GM18511 (cell line): ENCODE results near the gene CRYGA.

ENCODE experiments used
- ATAC-seq: cut with Tn5 transposase; IDR thresholded peaks from one replicate; pipeline ENCODE4 v1.9.1; 2021; ENCODE audit warnings: mild to moderate bottlenecking, moderate library complexity; ENCODE audit not compliant: unreplicated experiment

CRYGA gene

DNA sequence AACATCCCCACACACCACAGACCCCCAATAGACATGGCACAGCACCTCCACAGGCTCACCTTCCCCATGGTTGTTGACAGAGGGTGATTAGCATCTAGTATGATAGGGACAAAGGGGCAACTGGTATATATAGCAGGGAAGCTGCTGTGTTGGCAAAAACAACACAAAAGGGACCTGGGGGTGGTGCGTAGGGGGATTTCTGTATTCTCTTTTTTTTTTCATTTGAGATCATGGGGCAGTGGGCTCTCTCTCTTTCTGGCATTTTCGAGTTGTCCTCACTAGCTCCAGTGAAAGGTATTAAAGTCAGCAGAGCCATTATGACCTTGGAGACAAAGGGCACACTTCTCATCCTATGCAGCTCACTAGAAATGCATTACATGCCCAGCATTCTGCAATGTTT lies at the start of gene CRYGA:
Gene CRYGA, minus strand, starts transcription at position 101 of the 400 bp plus-strand sequence. Its CDS starts 33 bp downstream, at position 68.
- ATAC-seq, result no peak

- no peak for ATAC-seq
These were observed 47.5 kb upstream of the CRYGA start for GRCh38 chr2:208210688-208211451.

DNA sequence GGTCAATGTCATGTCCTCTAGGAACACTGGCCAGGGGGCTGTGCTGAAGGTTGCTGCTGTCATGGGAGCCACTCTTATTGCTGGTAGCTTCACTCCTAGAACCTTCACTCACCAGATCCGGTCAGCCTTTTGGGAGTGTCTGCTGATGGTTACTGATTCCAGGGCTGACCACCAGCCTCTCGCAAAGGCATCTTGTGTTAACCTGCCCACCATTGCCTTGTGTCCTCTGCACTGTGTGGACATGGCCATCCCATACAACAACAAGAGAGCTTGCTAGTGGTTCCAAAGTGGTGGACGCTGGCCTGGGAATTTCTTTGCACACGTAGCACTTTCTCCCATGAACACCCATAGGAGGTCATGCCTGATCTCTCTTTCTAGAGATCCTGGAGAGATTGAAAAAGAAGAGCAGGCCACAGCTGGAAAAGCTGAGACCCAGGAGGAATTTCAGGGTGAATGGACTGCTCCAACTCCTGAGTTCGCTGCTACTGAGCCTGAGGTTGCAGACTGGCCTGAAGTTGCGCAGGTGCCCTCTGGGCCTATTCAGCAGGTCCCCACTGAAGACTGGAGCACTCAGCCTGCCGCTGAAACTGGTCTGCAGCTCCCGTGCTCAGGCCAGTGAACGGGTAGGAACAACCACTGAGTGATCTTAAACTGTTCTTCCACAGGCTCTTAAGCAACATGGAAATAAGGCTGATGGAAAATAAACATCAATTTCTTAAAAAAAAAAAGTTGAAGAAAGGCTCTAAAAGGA lies 45.1 kb upstream of the CRYGA start:
- ATAC-seq, result no peak

DNA sequence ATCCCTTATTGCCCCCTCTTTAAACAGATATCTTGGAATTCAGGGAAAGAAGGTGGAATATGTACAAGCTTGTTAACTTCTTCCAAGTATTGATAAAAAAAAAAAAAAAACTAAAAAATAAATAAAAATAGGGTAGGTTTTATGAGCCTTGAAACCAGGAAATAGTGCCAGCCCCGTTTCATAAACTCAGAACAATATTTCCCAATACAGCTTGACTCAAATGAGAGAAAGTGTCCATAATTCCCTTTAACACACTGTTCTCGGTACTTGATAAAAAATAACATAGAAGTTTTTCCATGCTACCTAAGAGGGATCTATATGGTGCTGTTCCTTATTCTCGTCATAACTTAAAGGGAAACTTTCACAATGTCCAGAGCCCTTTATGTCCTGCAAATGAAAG lies 44.4 kb upstream of the CRYGA start:
- ATAC-seq, result no peak

GRCh38 chr2:208204166-208204565 lies 40.8 kb upstream of the CRYGA start:
- no peak for ATAC-seq

DNA sequence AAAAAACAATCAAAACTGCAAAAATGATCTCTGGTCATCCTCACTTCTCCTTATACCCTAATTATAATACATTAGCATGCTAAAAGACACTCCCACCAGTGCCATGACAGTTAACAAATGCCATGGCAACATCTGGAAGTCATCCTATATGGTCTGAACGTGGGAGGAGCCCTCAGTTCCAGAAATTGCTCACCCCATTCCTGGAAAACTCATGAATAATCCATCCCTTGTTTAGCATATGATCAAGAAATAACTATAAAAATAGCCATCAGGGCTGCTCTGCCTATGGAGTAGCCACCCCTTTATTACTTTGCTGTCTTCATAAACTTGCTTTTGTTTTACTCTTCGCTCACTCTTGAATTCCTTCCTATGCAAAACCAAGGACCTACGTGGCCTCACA lies 32.1 kb upstream of the CRYGA start:
- no peak for ATAC-seq

GRCh38 chr2:208192611-208193236 lies 29.3 kb upstream of the CRYGA start:
- no peak for ATAC-seq

- no peak for ATAC-seq
These were observed 26.6 kb upstream of the CRYGA start, which contains the start of gene C2orf80 for GRCh38 chr2:208189810-208190503. Gene C2orf80, minus strand, starts transcription at chr2:208190030. Its CDS starts 3,044 bp downstream, at chr2:208186986.

DNA sequence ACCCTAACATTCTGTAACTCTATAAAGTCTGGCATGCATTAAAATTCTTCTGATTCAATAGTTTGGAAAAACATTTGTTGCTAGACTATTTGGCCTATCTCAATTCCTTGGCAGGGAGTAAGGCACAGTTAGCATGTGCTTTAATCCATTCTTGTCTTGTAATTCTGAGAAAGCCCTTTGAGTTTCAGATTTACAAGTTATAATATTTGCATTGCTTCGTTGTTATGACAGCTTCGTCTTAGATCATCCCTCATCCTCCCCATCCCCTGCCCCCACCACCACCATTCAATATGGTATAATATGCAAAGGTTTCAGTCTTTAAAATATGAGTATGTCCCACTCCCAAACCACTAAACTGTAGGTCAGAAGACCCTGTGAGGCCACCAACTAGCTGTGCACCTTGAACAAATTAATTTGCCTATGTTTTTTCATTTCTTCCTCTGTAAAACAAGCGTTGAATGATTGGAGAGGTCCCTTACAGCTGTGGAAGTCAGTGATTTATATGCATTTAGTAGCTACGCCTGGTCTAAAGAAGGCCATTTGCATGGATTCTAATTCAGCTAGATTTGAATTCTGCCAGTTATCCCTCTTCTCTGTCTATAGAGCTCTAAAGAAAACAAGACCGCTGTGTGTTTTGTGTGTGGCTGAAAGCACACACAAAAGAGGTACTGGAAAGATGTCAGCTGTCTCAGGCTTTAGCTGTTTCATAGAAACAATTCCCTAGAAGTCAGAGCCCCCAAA lies 25.9 kb upstream of the CRYGA start:
- no peak for ATAC-seq

DNA sequence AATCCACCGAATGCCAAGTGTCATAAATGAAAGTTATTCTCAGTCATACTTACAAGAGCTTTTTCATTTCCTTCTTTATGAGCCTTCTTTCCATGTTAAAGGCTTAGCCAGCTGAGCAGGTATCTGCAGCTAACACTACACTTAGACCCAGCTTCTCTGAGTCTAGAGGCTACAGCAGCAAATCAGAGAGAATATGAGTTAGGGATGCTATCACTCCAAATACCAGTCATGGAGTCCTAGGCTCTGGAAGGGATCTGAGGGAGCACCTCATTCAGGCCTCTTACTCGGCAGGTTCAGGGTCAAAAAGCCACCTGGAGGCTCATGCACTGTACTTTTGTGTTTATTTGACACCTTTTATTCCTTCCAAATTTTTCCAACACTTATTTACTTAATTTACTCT lies 23.5 kb upstream of the CRYGA start:
- ATAC-seq, result no peak

GRCh38 chr2:208186465-208186864 lies 23.1 kb upstream of the CRYGA start:
- no peak for ATAC-seq

DNA sequence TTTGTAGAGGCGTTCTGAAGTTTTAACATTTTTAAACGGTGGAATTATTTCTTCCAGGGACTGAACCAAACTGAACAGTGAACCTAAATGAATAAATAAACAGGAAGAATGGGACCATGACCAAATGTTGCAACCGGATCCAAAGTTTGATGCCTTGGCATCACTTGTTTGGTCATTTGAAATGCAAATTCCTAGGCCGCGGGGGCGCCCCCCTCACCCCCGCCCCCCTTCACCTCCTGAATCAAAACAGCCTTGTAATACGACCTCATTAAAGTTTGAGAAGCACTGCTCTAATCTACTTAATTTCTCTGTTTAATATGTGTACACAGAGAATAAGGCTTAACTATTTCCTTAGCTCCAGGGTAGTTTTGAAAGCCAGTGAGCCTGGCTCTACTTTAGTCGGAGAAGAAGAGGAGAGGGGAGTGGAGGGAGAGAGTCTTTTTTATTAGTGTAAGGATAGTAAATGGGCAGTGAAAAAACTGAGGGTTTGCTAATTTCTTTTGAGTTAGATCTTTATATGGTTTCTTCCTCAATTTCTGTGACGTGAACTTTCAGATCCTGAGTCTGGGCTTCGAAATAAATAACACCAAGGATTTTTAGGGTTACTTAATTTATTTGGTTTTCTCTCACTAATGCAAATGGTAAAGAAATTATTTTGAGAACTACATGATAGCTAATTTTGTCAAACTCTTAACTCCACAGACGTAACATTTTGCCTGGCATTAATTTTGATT lies 20.8 kb upstream of the CRYGA start:
- ATAC-seq, result no peak

- ATAC-seq, result no peak
These were observed 20.1 kb upstream of the CRYGA start for GRCh38 chr2:208183526-208183925.

DNA sequence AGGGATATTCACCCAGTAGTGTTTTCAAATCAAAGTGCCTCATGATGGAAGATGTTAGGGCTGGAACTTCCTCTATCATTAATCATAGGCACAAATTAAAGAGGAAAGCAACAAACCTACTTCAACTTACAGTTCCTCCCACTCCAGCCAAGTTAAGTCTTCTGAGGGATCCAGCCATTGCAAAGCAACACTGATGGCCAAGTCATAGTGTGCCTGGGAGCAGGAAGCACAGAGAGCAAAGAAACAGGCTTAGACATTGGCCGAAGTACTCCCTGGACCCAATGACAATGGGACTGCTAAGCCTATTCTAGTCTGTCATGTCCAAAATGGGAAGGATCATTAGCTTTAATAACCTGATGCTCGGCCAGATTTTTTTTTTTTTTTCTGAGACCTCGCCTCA lies 19.4 kb upstream of the CRYGA start:
- ATAC-seq, result no peak

DNA sequence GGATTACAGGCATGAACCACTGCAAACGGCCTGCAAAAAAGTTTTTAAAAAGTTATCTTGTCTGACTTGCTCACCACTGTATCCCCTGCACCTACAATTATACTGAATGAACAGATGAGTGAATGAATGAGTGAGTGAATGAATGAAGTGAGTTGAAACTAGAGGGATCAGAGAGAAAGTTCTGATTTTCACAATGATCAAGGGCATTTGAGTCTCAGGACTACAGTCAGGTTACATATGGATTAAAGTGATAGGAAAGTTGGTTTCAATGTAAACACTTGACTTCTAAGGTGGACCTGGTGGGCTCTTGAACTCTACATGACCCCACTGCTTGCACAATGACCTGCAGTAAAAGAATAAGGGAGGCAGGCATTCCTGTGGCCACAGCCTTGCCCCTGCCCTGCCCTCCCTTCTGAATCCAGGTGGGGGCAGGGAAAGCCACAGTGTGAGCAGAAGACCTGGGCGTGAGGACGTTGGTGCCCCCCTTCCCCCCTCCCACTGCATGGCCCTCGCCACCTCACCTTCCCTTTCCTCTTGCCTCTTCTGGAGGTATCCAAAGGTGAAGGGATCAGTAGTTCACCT lies 15.7 kb upstream of the CRYGA start:
- no peak for ATAC-seq

GRCh38 chr2:208175840-208176153 lies 12.4 kb upstream of the CRYGA start:
- ATAC-seq, result no peak

GRCh38 chr2:208175069-208175839 lies 11.9 kb upstream of the CRYGA start:
- ATAC-seq, result peak; percentile 99

GRCh38 chr2:208174144-208174543 lies 10.8 kb upstream of the CRYGA start:
- ATAC-seq, result no peak

DNA sequence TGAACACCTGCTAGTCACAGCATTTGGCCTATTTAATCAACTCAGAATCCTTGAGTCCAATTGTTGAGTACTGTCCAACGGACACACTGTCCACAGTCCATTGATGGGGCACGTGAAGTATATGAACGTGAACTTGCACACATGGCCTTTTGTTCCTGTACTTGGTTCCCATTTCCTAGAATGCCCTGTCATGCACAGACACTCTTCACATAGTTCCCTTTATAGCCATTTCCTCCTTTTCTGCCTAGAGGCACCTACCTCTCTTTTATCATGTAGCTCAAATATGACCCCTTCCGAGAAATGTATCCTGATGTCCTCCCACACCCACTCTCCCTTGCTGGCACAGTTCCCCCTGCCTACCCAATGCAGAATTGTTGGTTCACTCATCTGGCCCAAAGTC lies 8.7 kb upstream of the CRYGA start:
- no peak for ATAC-seq
